A549 (cell line): ENCODE measurements around the gene AGAP3.

ENCODE experiments used
- CBX8 ChIP-seq: fragments of 200-600 bp; sonication (generic); IDR thresholded peaks from 2 replicates; pipeline ENCODE4 v1.6.1; 2016
- CEBPB ChIP-seq, 2 experiments: fragments of >200 bp in 1 of 2; sonication (Bioruptor Twin) in 1 of 2; formaldehyde crosslinking in 1 of 2; IDR thresholded peaks; 2 replicates each; pipeline ENCODE4 v1.6.1; 2012 to 2016
- CHD2 ChIP-seq: fragments of 150-350 bp; IDR thresholded peaks from 2 replicates; pipeline ENCODE4 v1.6.1; 2014; ENCODE audit warnings: low read length; ENCODE audit not compliant: partially characterized antibody
- JUN ChIP-seq, 2 experiments: fragments of >200 bp; sonication (Bioruptor Twin); formaldehyde crosslinking; IDR thresholded peaks; 2 replicates in 1 of 2; 3 replicates in 1 of 2; pipeline ENCODE4 v1.6.1; 2016 to 2017
- MAFK ChIP-seq: fragments of 450-650 bp; IDR thresholded peaks from 2 replicates; pipeline ENCODE4 v1.6.1; 2014; ENCODE audit not compliant: partially characterized antibody
- NR3C1 ChIP-seq: fragments of >200 bp; sonication (Bioruptor Twin); formaldehyde crosslinking; IDR thresholded peaks from 3 replicates; pipeline ENCODE4 v1.6.1; 2017
- POLR2A ChIP-seq: IDR thresholded peaks from 2 replicates; pipeline ENCODE4 v1.6.1; 2012; ENCODE audit warnings: mild to moderate bottlenecking, low read length
- POLR2AphosphoS2 ChIP-seq: conservative IDR thresholded peaks from 2 replicates; pipeline ENCODE4 v1.6.1; 2012; ENCODE audit warnings: low read length, improper control_type of control experiment, inconsistent platforms
- RAD21 ChIP-seq, 2 experiments: fragments of >200 bp in 1 of 2; sonication (Bioruptor Twin) in 1 of 2; formaldehyde crosslinking in 1 of 2; IDR thresholded peaks in 1 of 2; conservative IDR thresholded peaks in 1 of 2; 2 replicates in 1 of 2; 3 replicates in 1 of 2; pipeline ENCODE4 v1.6.1; 2012 to 2018; ENCODE audit warnings: inconsistent platforms in 1 of 2
- SMC3 ChIP-seq: fragments of >200 bp; sonication (Bioruptor Twin); formaldehyde crosslinking; IDR thresholded peaks from 3 replicates; pipeline ENCODE4 v1.6.1; 2018; ENCODE audit warnings: inconsistent platforms
- TF ChIP-seq, protein P1 (sequence below): fragments of >200 bp; sonication (Bioruptor Twin); formaldehyde crosslinking; IDR thresholded peaks from 3 replicates; pipeline ENCODE4 v1.5.1; 2016
- TF ChIP-seq, protein P2 (sequence below): fragments of 450-650 bp; IDR thresholded peaks from 2 replicates; pipeline ENCODE4 v1.6.1; 2014; ENCODE audit warnings: antibody characterized with exemption
- TF ChIP-seq, protein P3 (sequence below): fragments of 200-600 bp; sonication (generic); IDR thresholded peaks from 2 replicates; pipeline ENCODE4 v1.6.1; 2016; ENCODE audit warnings: antibody characterized with exemption, mild to moderate bottlenecking, moderate library complexity

DNA sequence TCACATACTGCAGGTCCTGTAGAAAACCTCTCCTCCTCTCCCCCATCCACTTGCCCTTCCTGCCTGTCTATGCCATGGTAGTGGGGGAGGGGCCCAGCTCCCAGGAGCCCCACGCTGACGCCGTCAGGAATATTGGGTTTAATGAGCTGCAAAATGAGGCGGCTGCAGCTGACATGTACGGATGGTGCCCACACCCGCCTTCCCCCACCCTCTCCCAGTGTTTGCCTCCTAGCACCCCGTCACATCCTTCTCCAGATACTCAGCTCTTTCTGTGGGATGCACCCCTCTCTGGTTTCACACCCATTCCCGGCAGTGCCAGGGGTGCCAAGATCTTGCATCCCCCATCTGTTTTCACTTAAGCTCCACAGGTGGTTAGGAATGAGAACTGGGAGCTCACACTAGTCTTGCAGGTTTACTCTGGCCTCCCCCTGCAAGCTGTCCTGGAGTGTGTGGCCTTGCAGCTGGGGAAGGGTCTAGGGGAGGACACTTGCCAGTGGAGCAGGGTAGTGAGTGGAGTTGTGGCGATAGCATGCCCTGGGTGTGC lies 55.1 kb downstream of the AGAP3 start:
- TF ChIP-seq CEBPB (IDR thresholded peaks at IDR 0.05): no peak
- TF ChIP-seq, protein P1, sequence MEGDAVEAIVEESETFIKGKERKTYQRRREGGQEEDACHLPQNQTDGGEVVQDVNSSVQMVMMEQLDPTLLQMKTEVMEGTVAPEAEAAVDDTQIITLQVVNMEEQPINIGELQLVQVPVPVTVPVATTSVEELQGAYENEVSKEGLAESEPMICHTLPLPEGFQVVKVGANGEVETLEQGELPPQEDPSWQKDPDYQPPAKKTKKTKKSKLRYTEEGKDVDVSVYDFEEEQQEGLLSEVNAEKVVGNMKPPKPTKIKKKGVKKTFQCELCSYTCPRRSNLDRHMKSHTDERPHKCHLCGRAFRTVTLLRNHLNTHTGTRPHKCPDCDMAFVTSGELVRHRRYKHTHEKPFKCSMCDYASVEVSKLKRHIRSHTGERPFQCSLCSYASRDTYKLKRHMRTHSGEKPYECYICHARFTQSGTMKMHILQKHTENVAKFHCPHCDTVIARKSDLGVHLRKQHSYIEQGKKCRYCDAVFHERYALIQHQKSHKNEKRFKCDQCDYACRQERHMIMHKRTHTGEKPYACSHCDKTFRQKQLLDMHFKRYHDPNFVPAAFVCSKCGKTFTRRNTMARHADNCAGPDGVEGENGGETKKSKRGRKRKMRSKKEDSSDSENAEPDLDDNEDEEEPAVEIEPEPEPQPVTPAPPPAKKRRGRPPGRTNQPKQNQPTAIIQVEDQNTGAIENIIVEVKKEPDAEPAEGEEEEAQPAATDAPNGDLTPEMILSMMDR: no peak
- TF ChIP-seq, protein P2, sequence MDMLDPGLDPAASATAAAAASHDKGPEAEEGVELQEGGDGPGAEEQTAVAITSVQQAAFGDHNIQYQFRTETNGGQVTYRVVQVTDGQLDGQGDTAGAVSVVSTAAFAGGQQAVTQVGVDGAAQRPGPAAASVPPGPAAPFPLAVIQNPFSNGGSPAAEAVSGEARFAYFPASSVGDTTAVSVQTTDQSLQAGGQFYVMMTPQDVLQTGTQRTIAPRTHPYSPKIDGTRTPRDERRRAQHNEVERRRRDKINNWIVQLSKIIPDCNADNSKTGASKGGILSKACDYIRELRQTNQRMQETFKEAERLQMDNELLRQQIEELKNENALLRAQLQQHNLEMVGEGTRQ: no peak
- no peak for TF ChIP-seq POLR2AphosphoS2
- TF ChIP-seq MAFK: no peak
- no peak for TF ChIP-seq POLR2A
- TF ChIP-seq NR3C1: no peak
- TF ChIP-seq, protein P3, sequence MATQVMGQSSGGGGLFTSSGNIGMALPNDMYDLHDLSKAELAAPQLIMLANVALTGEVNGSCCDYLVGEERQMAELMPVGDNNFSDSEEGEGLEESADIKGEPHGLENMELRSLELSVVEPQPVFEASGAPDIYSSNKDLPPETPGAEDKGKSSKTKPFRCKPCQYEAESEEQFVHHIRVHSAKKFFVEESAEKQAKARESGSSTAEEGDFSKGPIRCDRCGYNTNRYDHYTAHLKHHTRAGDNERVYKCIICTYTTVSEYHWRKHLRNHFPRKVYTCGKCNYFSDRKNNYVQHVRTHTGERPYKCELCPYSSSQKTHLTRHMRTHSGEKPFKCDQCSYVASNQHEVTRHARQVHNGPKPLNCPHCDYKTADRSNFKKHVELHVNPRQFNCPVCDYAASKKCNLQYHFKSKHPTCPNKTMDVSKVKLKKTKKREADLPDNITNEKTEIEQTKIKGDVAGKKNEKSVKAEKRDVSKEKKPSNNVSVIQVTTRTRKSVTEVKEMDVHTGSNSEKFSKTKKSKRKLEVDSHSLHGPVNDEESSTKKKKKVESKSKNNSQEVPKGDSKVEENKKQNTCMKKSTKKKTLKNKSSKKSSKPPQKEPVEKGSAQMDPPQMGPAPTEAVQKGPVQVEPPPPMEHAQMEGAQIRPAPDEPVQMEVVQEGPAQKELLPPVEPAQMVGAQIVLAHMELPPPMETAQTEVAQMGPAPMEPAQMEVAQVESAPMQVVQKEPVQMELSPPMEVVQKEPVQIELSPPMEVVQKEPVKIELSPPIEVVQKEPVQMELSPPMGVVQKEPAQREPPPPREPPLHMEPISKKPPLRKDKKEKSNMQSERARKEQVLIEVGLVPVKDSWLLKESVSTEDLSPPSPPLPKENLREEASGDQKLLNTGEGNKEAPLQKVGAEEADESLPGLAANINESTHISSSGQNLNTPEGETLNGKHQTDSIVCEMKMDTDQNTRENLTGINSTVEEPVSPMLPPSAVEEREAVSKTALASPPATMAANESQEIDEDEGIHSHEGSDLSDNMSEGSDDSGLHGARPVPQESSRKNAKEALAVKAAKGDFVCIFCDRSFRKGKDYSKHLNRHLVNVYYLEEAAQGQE: no peak
- no peak for TF ChIP-seq CHD2
- no peak for TF ChIP-seq JUN (IDR thresholded peaks at IDR 0.05)
- TF ChIP-seq SMC3: no peak
- TF ChIP-seq RAD21 (conservative IDR thresholded peaks at IDR 0.05 in 1 of 2, IDR thresholded peaks at IDR 0.05 in 1 of 2): no peak
- TF ChIP-seq CBX8: no peak
